DMS114 treated with DMSO at 0.1 percent for 48 hours (cell line): ENCODE data around the gene KRT33B.
"Not testable (repeated sequence)": the region's sequence is repeated elsewhere in the genome, so short reads cannot be mapped to it uniquely, and the experiment has no call there.

Source experiments
- DNase-seq: peaks from one replicate; lab custom pipeline; 2025; ENCODE audit not compliant: unreplicated experiment; lab: John Stamatoyannopoulos, UW

The KRT33B gene

GRCh38 chr17:41350381-41350878 is 19.2 kb downstream of the KRT33B start, which contains the start of gene KRT33A:
Gene KRT33A (minus strand): TSS chr17:41350828. CDS start chr17:41350767, 61 bp downstream.
- not testable (repeated sequence) for DNase-seq

GRCh38 chr17:41347869-41348760 is 21.5 kb downstream of the KRT33B start:
- DNase-seq: no peak

GRCh38 chr17:41346421-41346820 is 23.2 kb downstream of the KRT33B start:
- not testable (repeated sequence) for DNase-seq

- no peak for DNase-seq
These were observed 23.6 kb downstream of the KRT33B start for GRCh38 chr17:41345992-41346391.

- DNase-seq: no peak
These were observed 26.6 kb downstream of the KRT33B start for GRCh38 chr17:41343029-41343428.

GRCh38 chr17:41340934-41341861 is 28.4 kb downstream of the KRT33B start:
- DNase-seq: no peak

- DNase-seq: no peak
These were observed 29.1 kb downstream of the KRT33B start for GRCh38 chr17:41340494-41340893.

- no peak for DNase-seq
These were observed 29.9 kb downstream of the KRT33B start for GRCh38 chr17:41339571-41340172.

GRCh38 chr17:41338961-41339485 is 30.6 kb downstream of the KRT33B start:
- no peak for DNase-seq

- no peak for DNase-seq
These were observed 33.9 kb downstream of the KRT33B start for GRCh38 chr17:41335747-41336146.

- DNase-seq: no peak
These were observed 35.0 kb downstream of the KRT33B start for GRCh38 chr17:41334385-41335305.

- no peak for DNase-seq
These were observed 35.8 kb downstream of the KRT33B start for GRCh38 chr17:41333836-41334235.

GRCh38 chr17:41333098-41333497 is 36.5 kb downstream of the KRT33B start:
- no peak for DNase-seq

GRCh38 chr17:41332239-41332638 is 37.4 kb downstream of the KRT33B start:
- no peak for DNase-seq

GRCh38 chr17:41331606-41332005 is 38.0 kb downstream of the KRT33B start:
- no peak for DNase-seq

GRCh38 chr17:41329279-41329948 is 40.2 kb downstream of the KRT33B start:
- peak; percentile 30 for DNase-seq

- no peak for DNase-seq
These were observed 41.4 kb downstream of the KRT33B start for GRCh38 chr17:41328207-41328606.

GRCh38 chr17:41327411-41328120 is 42.0 kb downstream of the KRT33B start:
- no peak for DNase-seq
